HEK293T (cell line): ENCODE measurements around the gene MYH7.

Experiments
- CTBP1 ChIP-seq: fragments of 450-650 bp; IDR thresholded peaks from 2 replicates; pipeline ENCODE4 v1.6.1; 2016; ENCODE audit warnings: borderline replicate concordance
- FOXK2 ChIP-seq: fragments of 450-650 bp; IDR thresholded peaks from 2 replicates; pipeline ENCODE4 v1.6.1; 2016; ENCODE audit warnings: mild to moderate bottlenecking
- HDGF ChIP-seq: fragments of 450-650 bp; IDR thresholded peaks from 2 replicates; pipeline ENCODE4 v1.6.1; 2017; ENCODE audit warnings: antibody characterized with exemption, borderline replicate concordance
- NFRKB ChIP-seq: fragments of 450-650 bp; IDR thresholded peaks from 2 replicates; pipeline ENCODE4 v1.6.1; 2016; ENCODE audit warnings: mild to moderate bottlenecking, moderate library complexity
- SP1 ChIP-seq: fragments of 450-650 bp; IDR thresholded peaks from 2 replicates; pipeline ENCODE4 v1.6.1; 2017
- SUZ12 ChIP-seq: fragments of 450-650 bp; IDR thresholded peaks from 2 replicates; pipeline ENCODE4 v1.6.1; 2016; ENCODE audit warnings: mild to moderate bottlenecking
- TARDBP ChIP-seq: fragments of 450-650 bp; IDR thresholded peaks from 2 replicates; pipeline ENCODE4 v1.6.1; 2016

GRCh38 chr14:23437133-23438100 is 2.0 kb upstream of the MYH7 start:
- TF ChIP-seq TARDBP (no peak), SUZ12 (no peak), SP1 (no peak), FOXK2 (no peak), HDGF (no peak), CTBP1 (no peak), NFRKB (no peak)
